NCI-H2227 (cell line): Measurements from ENCODE around the gene P2RX5.

Source experiments
- DNase-seq: peaks from one replicate; lab custom pipeline; 2025; ENCODE audit not compliant: unreplicated experiment; lab: John Stamatoyannopoulos, UW

P2RX5 gene

GRCh38 chr17:3681565-3681964, 14.4 kb downstream of the P2RX5 start:
- no peak for DNase-seq

- no peak for DNase-seq
Observed at GRCh38 chr17:3681057-3681456, 14.9 kb downstream of the P2RX5 start.

GRCh38 chr17:3679531-3680126, 16.3 kb downstream of the P2RX5 start:
- DNase-seq: no peak

GRCh38 chr17:3678821-3679530, 17.0 kb downstream of the P2RX5 start:
- DNase-seq: no peak

GRCh38 chr17:3678095-3678820, 17.7 kb downstream of the P2RX5 start:
- DNase-seq: no peak

GRCh38 chr17:3675886-3676285, 20.1 kb downstream of the P2RX5 start:
- no peak for DNase-seq

- DNase-seq: no peak
Observed at GRCh38 chr17:3672571-3672970, 23.4 kb downstream of the P2RX5 start.

GRCh38 chr17:3669548-3669947, 26.4 kb downstream of the P2RX5 start:
- no peak for DNase-seq

GRCh38 chr17:3669085-3669347, 26.9 kb downstream of the P2RX5 start:
- DNase-seq: no peak

GRCh38 chr17:3668279-3669084, 27.5 kb downstream of the P2RX5 start, which contains the start of the genes EMC6 and TAX1BP3:
Gene EMC6, plus strand, starts transcription at chr17:3668812. Its CDS starts 335 bp downstream, at chr17:3669147.
Gene TAX1BP3, minus strand, starts transcription at chr17:3668578. Its CDS starts 52 bp downstream, at chr17:3668526.
- DNase-seq: peak; percentile 97

- peak; percentile 73 for DNase-seq
Observed at GRCh38 chr17:3667366-3668278, 28.3 kb downstream of the P2RX5 start.

- no peak for DNase-seq
Observed at GRCh38 chr17:3666516-3666915, 29.4 kb downstream of the P2RX5 start.

GRCh38 chr17:3665834-3666233, 30.1 kb downstream of the P2RX5 start:
- no peak for DNase-seq

GRCh38 chr17:3663102-3664011, 32.6 kb downstream of the P2RX5 start:
- no peak for DNase-seq

GRCh38 chr17:3660311-3660891, 35.6 kb downstream of the P2RX5 start:
- no peak for DNase-seq

GRCh38 chr17:3659541-3660111, 36.3 kb downstream of the P2RX5 start:
- no peak for DNase-seq

GRCh38 chr17:3658784-3659449, 37.0 kb downstream of the P2RX5 start:
- DNase-seq: no peak
